OCI-LY1 (cell line): ENCODE measurements around the gene HDAC9.

ENCODE experiments used
- H2AFZ ChIP-seq: fragments of 200-600 bp; sonication (generic), shearing (Covaris generic); 2 replicates; pipeline ENCODE4 v1.6.0; 2014; ENCODE audit warnings: antibody characterized with exemption, mild to moderate bottlenecking, low read length
- H3F3A ChIP-seq: fragments of 200-600 bp; sonication (generic), shearing (Covaris generic); 2 replicates; pipeline ENCODE4 v1.6.0; 2014; ENCODE audit warnings: mild to moderate bottlenecking, antibody characterized with exemption, low read length, moderate library complexity; ENCODE audit not compliant: insufficient read depth
- H3K27ac ChIP-seq: fragments of 200-600 bp; sonication (generic); 2 replicates; pipeline ENCODE4 v1.5.1; 2014; ENCODE audit warnings: low read length, mixed run types, mild to moderate bottlenecking, low read depth; ENCODE audit not compliant: poor library complexity, severe bottlenecking
- H3K27me3 ChIP-seq: fragments of 200-600 bp; sonication (generic); 2 replicates; pipeline ENCODE4 v1.6.0; 2014; ENCODE audit warnings: antibody characterized with exemption, mild to moderate bottlenecking, low read length, moderate library complexity; ENCODE audit not compliant: insufficient read depth
- H3K36me3 ChIP-seq: fragments of 200-600 bp; sonication (generic); 2 replicates; pipeline ENCODE4 v1.6.1; 2014; ENCODE audit warnings: mild to moderate bottlenecking, antibody characterized with exemption, low read length, moderate library complexity, mixed read lengths; ENCODE audit not compliant: insufficient read depth
- H3K4me1 ChIP-seq: fragments of 200-600 bp; sonication (generic); 2 replicates; pipeline ENCODE4 v1.5.1; 2014; ENCODE audit warnings: mild to moderate bottlenecking, low read length, moderate library complexity; ENCODE audit not compliant: insufficient read depth, severe bottlenecking
- H3K4me2 ChIP-seq: fragments of 200-600 bp; sonication (generic), shearing (Covaris generic); 2 replicates; pipeline ENCODE4 v1.6.1; 2014; ENCODE audit warnings: low read length
- H3K4me3 ChIP-seq: fragments of 200-600 bp; sonication (generic); 2 replicates; pipeline ENCODE4 v1.5.1; 2014; ENCODE audit warnings: low read length, low read depth, mild to moderate bottlenecking, mixed read lengths; ENCODE audit not compliant: poor library complexity, severe bottlenecking
- H3K79me2 ChIP-seq: fragments of 200-600 bp; shearing (Covaris generic); 2 replicates; pipeline ENCODE4 v1.6.1; 2016; ENCODE audit warnings: mixed run types, low read length, mixed read lengths; ENCODE audit not compliant: insufficient read depth
- H3K9ac ChIP-seq: fragments of 200-600 bp; sonication (generic), shearing (Covaris generic); 2 replicates; pipeline ENCODE4 v1.6.1; 2014; ENCODE audit warnings: mild to moderate bottlenecking, low read length, mixed read lengths
- H3K9me2 ChIP-seq: fragments of 200-600 bp; sonication (generic), shearing (Covaris generic); 2 replicates; pipeline ENCODE4 v1.6.1; 2014; ENCODE audit warnings: low read depth, mild to moderate bottlenecking, low read length, mixed read lengths
- H3K9me3 ChIP-seq: fragments of 200-600 bp; shearing (Covaris generic); 2 replicates; pipeline ENCODE4 v1.6.1; 2014; ENCODE audit warnings: low read length, mixed read lengths
- H4K20me1 ChIP-seq: fragments of 200-600 bp; sonication (generic), shearing (Covaris generic); 2 replicates; pipeline ENCODE4 v1.6.0; 2016; ENCODE audit warnings: mild to moderate bottlenecking, low read length; ENCODE audit not compliant: insufficient read depth
- CTCF ChIP-seq: fragments of 200-600 bp; sonication (generic), shearing (Covaris generic); IDR thresholded peaks from 2 replicates; pipeline ENCODE4 v1.5.1; 2017; ENCODE audit warnings: mild to moderate bottlenecking, antibody characterized with exemption, low read length, moderate library complexity, mixed read lengths
- EZH2 ChIP-seq: fragments of 200-600 bp; sonication (generic), shearing (Covaris generic); IDR thresholded peaks from 2 replicates; pipeline ENCODE4 v1.8.0; 2017; ENCODE audit warnings: borderline replicate concordance, mixed run types, mild to moderate bottlenecking, antibody characterized with exemption, low read length, moderate library complexity, mixed read lengths

The HDAC9 gene

GRCh38 chr7:18770154-18770811 is 274.7 kb downstream of the HDAC9 start:
- TF ChIP-seq EZH2 (no peak), CTCF (no peak)
- no peak overlapping the region for H3K4me2 ChIP-seq
- H2AFZ ChIP-seq, result no peak overlapping the region
- no peaks in the 10 kb centered on the region for H3F3A ChIP-seq
- H3K27ac ChIP-seq, result no peak overlapping the region
- H3K79me2 ChIP-seq, result no peaks in the 10 kb centered on the region
- H3K4me3 ChIP-seq, result no peak overlapping the region
- no peaks in the 10 kb centered on the region for H3K9me3 ChIP-seq
- H4K20me1 ChIP-seq, result no peaks in the 10 kb centered on the region
- H3K9ac ChIP-seq, result no peak overlapping the region
- H3K27me3 ChIP-seq, result no peaks in the 10 kb centered on the region
- no peaks in the 10 kb centered on the region for H3K36me3 ChIP-seq
- no peaks in the 10 kb centered on the region for H3K9me2 ChIP-seq
- no peaks in the 10 kb centered on the region for H3K4me1 ChIP-seq

- Histone ChIP-seq H3K27me3 (no peaks in the 10 kb centered on the region), H3K4me1 (no peaks in the 10 kb centered on the region), H3K79me2 (no peaks in the 10 kb centered on the region), H3K9me2 (no peaks in the 10 kb centered on the region), H3K4me3 (no peak overlapping the region), H4K20me1 (no peaks in the 10 kb centered on the region), H3K27ac (no peak overlapping the region), H3K36me3 (no peaks in the 10 kb centered on the region), H3F3A (no peaks in the 10 kb centered on the region), H3K4me2 (no peak overlapping the region), H3K9ac (no peak overlapping the region), H3K9me3 (no peaks in the 10 kb centered on the region), H2AFZ (no peak overlapping the region)
- no peak for TF ChIP-seq EZH2
- TF ChIP-seq CTCF, result no peak
Measured at GRCh38 chr7:18770822-18771221, 275.3 kb downstream of the HDAC9 start.

GRCh38 chr7:18771834-18772566 is 276.5 kb downstream of the HDAC9 start:
- no peaks in the 10 kb centered on the region for H3F3A ChIP-seq
- no peaks in the 10 kb centered on the region for H3K9me2 ChIP-seq
- H3K9me3 ChIP-seq, result no peaks in the 10 kb centered on the region
- H3K9ac ChIP-seq, result no peak overlapping the region
- TF ChIP-seq CTCF (no peak), EZH2 (no peak)
- no peak overlapping the region for H2AFZ ChIP-seq
- no peak overlapping the region for H3K4me2 ChIP-seq
- H3K79me2 ChIP-seq, result no peaks in the 10 kb centered on the region
- H3K27ac ChIP-seq, result no peak overlapping the region
- H3K4me1 ChIP-seq, result no peaks in the 10 kb centered on the region
- H3K36me3 ChIP-seq, result no peaks in the 10 kb centered on the region
- no peaks in the 10 kb centered on the region for H4K20me1 ChIP-seq
- H3K27me3 ChIP-seq, result no peaks in the 10 kb centered on the region
- no peak overlapping the region for H3K4me3 ChIP-seq
